VCaP (cell line): ENCODE measurements around the gene SAMD14.

ENCODE experiments used
- H3K27ac ChIP-seq: fragments of 450-650 bp; 2 replicates; pipeline ENCODE4 v1.5.1; 2017
- CTCF ChIP-seq: fragments of 450-650 bp; conservative IDR thresholded peaks from 2 replicates; pipeline ENCODE4 v1.5.1; 2017; ENCODE audit warnings: mild to moderate bottlenecking, moderate library complexity

The SAMD14 gene

GRCh38 chr17:50106393-50107131 lies 23.4 kb downstream of the SAMD14 start:
- no peak overlapping the region for H3K27ac ChIP-seq
- TF ChIP-seq CTCF: no peak

GRCh38 chr17:50105811-50106210 lies 24.1 kb downstream of the SAMD14 start:
- no peak overlapping the region for H3K27ac ChIP-seq
- TF ChIP-seq CTCF: no peak

DNA sequence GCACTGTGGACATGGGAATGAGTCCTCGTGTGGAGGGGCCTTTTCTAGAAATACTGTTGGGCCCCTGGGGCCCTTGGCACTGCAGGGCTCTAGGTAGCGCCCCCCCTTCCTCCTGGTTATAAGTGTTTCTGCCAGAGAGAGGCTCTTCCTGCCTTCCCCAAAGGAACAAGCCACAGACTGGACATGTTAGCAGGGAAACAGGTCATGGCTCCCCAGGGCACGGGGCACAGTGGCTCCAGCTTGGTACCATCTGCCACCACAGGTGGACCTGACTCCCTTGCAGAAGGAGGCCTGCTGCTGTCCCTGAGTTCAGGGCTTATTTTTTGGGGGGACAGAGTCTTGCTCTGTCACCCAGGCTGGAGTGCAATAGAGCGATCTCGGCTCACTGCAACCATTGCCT lies 26.0 kb downstream of the SAMD14 start:
- TF ChIP-seq CTCF: no peak
- no peak overlapping the region for H3K27ac ChIP-seq

- no peak for TF ChIP-seq CTCF
- no peak overlapping the region for H3K27ac ChIP-seq
Observed at GRCh38 chr17:50103252-50103651, 26.7 kb downstream of the SAMD14 start.

DNA sequence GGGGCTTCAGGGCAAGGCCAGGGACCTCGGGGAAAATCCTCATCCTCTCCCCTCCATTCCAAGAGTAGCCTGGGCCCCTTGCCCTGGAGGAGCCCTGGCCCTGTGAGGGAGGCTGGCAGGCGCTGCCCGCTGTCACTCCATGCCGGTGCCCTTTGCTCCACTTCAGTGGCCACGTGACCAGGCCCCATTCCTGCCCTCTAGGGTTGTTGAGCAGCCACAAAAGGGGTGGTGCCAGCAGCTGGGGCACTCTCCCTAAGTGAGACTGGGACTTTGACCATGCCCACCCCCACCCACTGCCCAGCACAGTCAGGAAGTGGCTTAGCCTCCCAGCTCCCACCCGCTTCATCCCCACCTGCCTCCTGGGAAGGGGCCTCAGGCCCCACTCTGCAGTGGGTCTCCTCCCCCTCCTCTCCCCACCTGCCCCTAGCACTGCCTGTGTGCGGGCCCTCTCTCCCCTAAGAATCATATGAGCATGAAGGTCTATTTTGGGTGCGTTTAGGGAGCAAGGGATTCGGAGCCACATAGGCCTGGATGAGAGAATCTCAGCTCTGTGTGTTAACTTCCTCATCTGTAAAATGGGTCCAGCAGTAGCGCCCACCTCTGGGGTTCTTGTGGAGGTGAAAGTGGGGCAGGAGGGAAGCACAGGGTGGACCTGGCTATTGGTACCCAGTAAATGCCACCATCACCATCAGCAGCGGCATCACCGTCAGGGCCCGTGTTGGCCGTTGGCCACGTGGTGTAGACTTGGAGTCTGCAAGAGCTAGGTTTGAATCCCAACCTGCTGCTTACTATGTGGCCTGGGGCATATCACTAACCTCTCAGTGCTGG lies 27.6 kb downstream of the SAMD14 start:
- H3K27ac ChIP-seq: no peak overlapping the region

GRCh38 chr17:50101346-50102163 lies 28.4 kb downstream of the SAMD14 start:
- no peak overlapping the region for H3K27ac ChIP-seq
- TF ChIP-seq CTCF: no peak

More for the DNA sequence above, 27.6 kb downstream of the SAMD14 start:
- no peak for TF ChIP-seq CTCF

DNA sequence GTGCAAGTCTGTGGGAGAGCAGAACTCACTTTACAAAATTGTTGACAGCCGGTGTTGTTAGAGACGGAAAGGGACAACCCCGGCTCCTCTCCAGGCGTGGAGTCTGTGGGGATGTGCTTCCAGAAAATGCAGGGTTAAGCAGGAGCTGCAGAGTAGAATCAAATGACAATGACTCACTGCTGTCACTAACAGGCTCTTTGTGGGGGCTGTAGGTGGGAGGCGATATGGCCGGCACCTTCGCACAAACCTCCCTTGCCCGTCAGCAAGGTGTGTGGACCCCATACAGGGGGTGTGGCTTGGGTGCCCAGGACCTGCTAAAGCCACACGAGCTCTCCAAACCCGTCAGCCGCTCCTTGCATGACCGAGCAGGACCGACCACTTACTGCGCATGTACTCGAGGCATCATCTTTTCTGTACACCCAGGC lies 29.0 kb downstream of the SAMD14 start:
- TF ChIP-seq CTCF: no peak
- H3K27ac ChIP-seq: no peak overlapping the region
